Neuronal stem cell (in vitro differentiated cells): ENCODE results near the gene ENTPD3.

ENCODE experiments used
- DNase-seq: peaks from one replicate; pipeline ENCODE4 v3.0.0-alpha.2; 2013; ENCODE audit warnings: low spot score
- H2AFZ ChIP-seq: one replicate; pipeline ENCODE4 v1.6.1; 2013; ENCODE audit warnings: mild to moderate bottlenecking, low read length, inconsistent platforms
- H2AK5ac ChIP-seq: 2 replicates; pipeline ENCODE4 v1.6.1; 2013; ENCODE audit warnings: low read depth, mild to moderate bottlenecking, inconsistent platforms, low read length, moderate library complexity, mixed read lengths
- H2BK120ac ChIP-seq: 2 replicates; pipeline ENCODE4 v1.6.1; 2013; ENCODE audit warnings: low read depth, mild to moderate bottlenecking, inconsistent platforms, low read length, moderate library complexity, mixed read lengths
- H2BK12ac ChIP-seq: one replicate; pipeline ENCODE4 v1.6.1; 2013; ENCODE audit warnings: low read length, inconsistent platforms
- H2BK15ac ChIP-seq: 2 replicates; pipeline ENCODE4 v1.6.1; 2013; ENCODE audit warnings: mild to moderate bottlenecking, low read length, inconsistent platforms, mixed read lengths
- H2BK5ac ChIP-seq: one replicate; pipeline ENCODE4 v1.6.1; 2013; ENCODE audit warnings: inconsistent platforms, mild to moderate bottlenecking, low read length, moderate library complexity
- H3K14ac ChIP-seq: one replicate; pipeline ENCODE4 v1.6.1; 2013; ENCODE audit warnings: low read length, inconsistent platforms
- H3K18ac ChIP-seq: 2 replicates; pipeline ENCODE4 v1.6.1; 2013; ENCODE audit warnings: low read length, inconsistent platforms
- H3K23ac ChIP-seq: 2 replicates; pipeline ENCODE4 v1.6.1; 2013; ENCODE audit warnings: low read depth, mild to moderate bottlenecking, mixed read lengths, low read length, inconsistent platforms; ENCODE audit not compliant: poor library complexity
- H3K27ac ChIP-seq: replicated peaks from 3 replicates; pipeline ENCODE4 v1.5.1; 2013; ENCODE audit warnings: low read length, inconsistent platforms
- H3K27me3 ChIP-seq, 3 experiments: 2 replicates each; pipeline ENCODE4 v1.6.1; 2013; ENCODE audit warnings: low read length in 3 of 3, mild to moderate bottlenecking in 2 of 3, inconsistent platforms in 1 of 3, low read depth in 1 of 3, mixed read lengths in 1 of 3, moderate library complexity in 1 of 3; ENCODE audit not compliant: control insufficient read depth in 3 of 3, insufficient read depth in 3 of 3
- H3K36me3 ChIP-seq, 2 donors: replicated peaks in 1 of 2; 2 replicates each; pipeline ENCODE4 v1.6.1; 2013; ENCODE audit warnings: low read length in 2 of 2; ENCODE audit not compliant: control insufficient read depth in 2 of 2, insufficient read depth in 2 of 2
- H3K4ac ChIP-seq: 2 replicates; pipeline ENCODE4 v1.6.1; 2013; ENCODE audit warnings: inconsistent platforms, mild to moderate bottlenecking, low read length, moderate library complexity
- H3K4me1 ChIP-seq, 2 donors: 1 replicate in 1 of 2; 2 replicates in 1 of 2; pipeline ENCODE4 v1.6.1; 2013; ENCODE audit warnings: low read length in 2 of 2, low read depth in 1 of 2; ENCODE audit not compliant: control insufficient read depth in 2 of 2, insufficient read depth in 1 of 2
- H3K4me2 ChIP-seq: one replicate; pipeline ENCODE4 v1.6.1; 2013; ENCODE audit warnings: mild to moderate bottlenecking, low read length, inconsistent platforms; ENCODE audit not compliant: insufficient read depth, poor library complexity, severe bottlenecking
- H3K4me3 ChIP-seq, 2 donors: 2 replicates each; pipeline ENCODE4 v1.5.1; 2013; ENCODE audit warnings: low read length in 2 of 2, mild to moderate bottlenecking in 2 of 2, inconsistent platforms in 1 of 2, moderate library complexity in 1 of 2
- H3K79me1 ChIP-seq: one replicate; pipeline ENCODE4 v1.6.1; 2013; ENCODE audit warnings: low read depth, mild to moderate bottlenecking, inconsistent platforms, low read length, moderate library complexity
- H3K9ac ChIP-seq: one replicate; pipeline ENCODE4 v1.6.1; 2013; ENCODE audit warnings: mild to moderate bottlenecking, low read depth, low read length, inconsistent platforms; ENCODE audit not compliant: poor library complexity
- H3K9me3 ChIP-seq, 2 donors: replicated peaks in 1 of 2; 2 replicates each; pipeline versions ENCODE3 to v1.6.1; 2013; ENCODE audit warnings: low read length in 2 of 2, mild to moderate bottlenecking in 2 of 2, inconsistent platforms in 1 of 2, low read depth in 1 of 2, mixed read lengths in 1 of 2, moderate library complexity in 1 of 2; ENCODE audit not compliant: control insufficient read depth in 2 of 2, insufficient read depth in 1 of 2
- H4K8ac ChIP-seq: one replicate; pipeline ENCODE4 v1.6.1; 2013; ENCODE audit warnings: low read depth, mild to moderate bottlenecking, inconsistent platforms, low read length, moderate library complexity
- H4K91ac ChIP-seq: one replicate; pipeline ENCODE4 v1.6.1; 2013; ENCODE audit warnings: low read length, low read depth, mild to moderate bottlenecking, inconsistent platforms; ENCODE audit not compliant: poor library complexity
- WGBS, 2 donors: extraction: QIAGEN DNeasy Blood & Tissue Kit; methylation state at CpG; one replicate each; pipeline ENCODE4 v1.1.7; 2013; ENCODE audit warnings: missing lambda C conversion rate in 2 of 2, mixed read lengths in 1 of 2; ENCODE audit not compliant: insufficient read length in 2 of 2, insufficient replicate concordance in 1 of 2; ENCODE audit errors: extremely low coverage in 2 of 2; 5-methylcytosine and 5-hydroxymethylcytosine counted together

Gene ENTPD3

GRCh38 chr3:40387895-40388254 is 891 bp downstream of the ENTPD3 start:
- Histone ChIP-seq H3K27me3 (peaks cover 2 to 49% (median 37%) of the 10 kb centered on the region in 3 experiments), H3K23ac (no peak overlapping the region), H3K9ac (no peak overlapping the region), H2AFZ (no peak overlapping the region), H3K18ac (no peak overlapping the region), H4K8ac (no peak overlapping the region), H3K27ac (no peak overlapping the region), H2AK5ac (no peak overlapping the region), H2BK120ac (no peak overlapping the region), H3K4me2 (no peak overlapping the region), H3K79me1 (no peaks in the 10 kb centered on the region), H3K36me3 (no peaks in the 10 kb centered on the region), H3K4ac (no peak overlapping the region), H2BK15ac (no peak overlapping the region), H2BK12ac (no peak overlapping the region), H3K9me3 (peaks cover 0 to 1% of the 10 kb centered on the region in 2 donors), H4K91ac (no peak overlapping the region), H3K14ac (no peak overlapping the region), H3K4me1 (peaks cover 0 to 3% of the 10 kb centered on the region in 2 donors), H3K4me3 (no peak overlapping the region), H2BK5ac (no peak overlapping the region)
- no CpG with 5 or more reads among the region's 10 CpGs for WGBS, 2 donors
- no peak for DNase-seq

- no peak overlapping the region for H3K14ac ChIP-seq
- no peak overlapping the region for H3K4ac ChIP-seq
- no peaks in the 10 kb centered on the region for H3K9me3 ChIP-seq
- H3K4me1 ChIP-seq, result no peaks in the 10 kb centered on the region
- no peak overlapping the region for H3K27ac ChIP-seq
- no peak overlapping the region for H3K18ac ChIP-seq
- H3K36me3 ChIP-seq, result no peaks in the 10 kb centered on the region
- WGBS, 2 donors, result no CpG with 5 or more reads among the region's 5 CpGs
- no peak overlapping the region for H2BK5ac ChIP-seq
- no peak overlapping the region for H2AK5ac ChIP-seq
- H3K4me3 ChIP-seq, result no peak overlapping the region
- no peak for DNase-seq
- H2BK120ac ChIP-seq, result no peak overlapping the region
- no peaks in the 10 kb centered on the region for H3K79me1 ChIP-seq
- no peak overlapping the region for H3K23ac ChIP-seq
- no peak overlapping the region for H4K91ac ChIP-seq
- no peak overlapping the region for H2BK15ac ChIP-seq
- H3K27me3 ChIP-seq, result no peaks in the 10 kb centered on the region
- H2AFZ ChIP-seq, result no peak overlapping the region
- no peak overlapping the region for H2BK12ac ChIP-seq
- no peak overlapping the region for H3K4me2 ChIP-seq
- H4K8ac ChIP-seq, result no peak overlapping the region
- no peak overlapping the region for H3K9ac ChIP-seq
Measured at GRCh38 chr3:40396406-40396805, 9.4 kb downstream of the ENTPD3 start.

DNA sequence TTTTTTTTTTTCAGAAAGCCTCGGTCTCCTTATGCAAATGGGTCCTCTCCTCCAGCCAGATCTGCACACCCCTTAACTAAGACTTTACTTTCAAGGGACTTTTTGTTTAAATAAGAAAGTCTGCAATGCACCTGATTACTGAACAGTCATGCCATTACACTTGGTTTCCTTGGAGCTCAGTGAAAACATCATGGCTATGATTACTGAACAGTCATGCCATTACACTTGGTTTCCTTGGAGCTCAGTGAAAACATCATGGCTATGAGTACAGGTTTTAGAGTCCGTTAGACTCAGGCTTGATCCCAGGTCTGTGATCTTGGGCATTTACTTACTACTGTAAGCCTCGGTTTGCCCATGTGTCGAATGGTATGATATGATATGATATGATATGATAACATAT is 10.1 kb downstream of the ENTPD3 start:
- no peak overlapping the region for H2BK120ac ChIP-seq
- H3K36me3 ChIP-seq, result no peaks in the 10 kb centered on the region
- no peak overlapping the region for H4K91ac ChIP-seq
- no peak for DNase-seq
- WGBS, 2 donors, result no CpG with 5 or more reads among the region's 4 CpGs
- no peak overlapping the region for H3K18ac ChIP-seq
- no peak overlapping the region for H3K4me2 ChIP-seq
- H3K14ac ChIP-seq, result no peak overlapping the region
- no peak overlapping the region for H2BK12ac ChIP-seq
- no peaks in the 10 kb centered on the region for H3K79me1 ChIP-seq
- H2AK5ac ChIP-seq, result no peak overlapping the region
- H2BK15ac ChIP-seq, result no peak overlapping the region
- no peak overlapping the region for H3K27ac ChIP-seq
- H3K27me3 ChIP-seq, result no peaks in the 10 kb centered on the region
- H3K9ac ChIP-seq, result no peak overlapping the region
- H3K4me1 ChIP-seq, result no peaks in the 10 kb centered on the region
- no peak overlapping the region for H3K23ac ChIP-seq
- no peak overlapping the region for H3K4ac ChIP-seq
- no peak overlapping the region for H4K8ac ChIP-seq
- H3K9me3 ChIP-seq, result no peaks in the 10 kb centered on the region
- H2BK5ac ChIP-seq, result no peak overlapping the region
- H2AFZ ChIP-seq, result no peak overlapping the region
- H3K4me3 ChIP-seq, result no peak overlapping the region

DNA sequence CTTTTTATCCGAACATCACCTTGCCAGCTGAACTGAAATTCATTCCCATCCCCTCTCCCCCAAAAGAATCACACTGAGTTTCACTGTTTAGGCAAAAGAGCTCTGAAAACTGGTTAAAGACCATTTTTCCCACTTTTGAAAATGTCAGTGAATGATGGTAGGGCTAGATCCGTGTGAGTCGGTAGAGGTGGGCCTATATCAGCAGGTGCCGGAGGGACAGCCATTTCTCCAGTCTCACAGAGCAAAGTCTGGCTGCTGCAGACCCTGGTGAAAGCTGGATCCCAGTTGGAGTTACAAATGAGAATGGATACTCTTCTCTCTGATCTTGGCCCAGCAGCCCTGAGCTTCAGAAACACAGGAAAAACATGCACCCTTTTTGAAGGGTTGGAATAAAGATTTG is 10.9 kb downstream of the ENTPD3 start:
- Histone ChIP-seq H3K27me3 (no peaks in the 10 kb centered on the region), H2BK120ac (no peak overlapping the region), H3K27ac (no peak overlapping the region), H4K91ac (no peak overlapping the region), H3K9me3 (no peaks in the 10 kb centered on the region), H3K4ac (no peak overlapping the region), H2AFZ (no peak overlapping the region), H3K9ac (no peak overlapping the region), H3K79me1 (no peaks in the 10 kb centered on the region), H3K23ac (no peak overlapping the region), H3K14ac (no peak overlapping the region), H3K4me2 (no peak overlapping the region), H2BK5ac (no peak overlapping the region), H3K4me1 (no peaks in the 10 kb centered on the region), H4K8ac (no peak overlapping the region), H3K18ac (no peak overlapping the region), H2AK5ac (no peak overlapping the region), H3K4me3 (no peak overlapping the region), H3K36me3 (no peaks in the 10 kb centered on the region), H2BK12ac (no peak overlapping the region), H2BK15ac (no peak overlapping the region)
- DNase-seq, result no peak
- no CpG with 5 or more reads among the region's 4 CpGs for WGBS, 2 donors
